WTC11 (cell line): ENCODE data around the gene NAB1. TPM values are rescaled to one million over a fixed set of nuclear protein-coding genes. Genes with fewer than 3 reads are reported as not detected.

Experiments used
- ATAC-seq: fragments of 200-7000 bp; cut with Tn5 transposase; 2 replicates; pipeline ENCODE4 v1.10.0; 2021; ENCODE audit warnings: mild to moderate bottlenecking, moderate library complexity
- CTCF ChIA-PET: fragments of 300-600 bp; sonication (Branson Sonifier 250); formaldehyde crosslinking; loops from one replicate; lab custom pipeline; 2021; ENCODE audit warnings: antibody characterized with exemption; lab: Charles Lee
- POLR2A ChIA-PET: fragments of 350-600 bp; sonication (Branson Sonifier 250); formaldehyde crosslinking; loops from one replicate; lab custom pipeline; 2021; ENCODE audit warnings: antibody characterized with exemption; lab: Charles Lee
- DNase-seq: peaks from one replicate; pipeline ENCODE4 v3.0.0; 2021; ENCODE audit warnings: low spot score
- H3K27ac Mint-ChIP-seq: 2 replicates; pipeline ENCODE4 v1.8.0; 2021; ENCODE audit warnings: mixed read lengths
- H3K27me3 Mint-ChIP-seq: 2 replicates; pipeline ENCODE4 v1.8.0; 2021; ENCODE audit warnings: low read depth, mild to moderate bottlenecking, moderate library complexity, mixed read lengths
- H3K36me3 Mint-ChIP-seq: 2 replicates; pipeline ENCODE4 v1.8.0; 2021; ENCODE audit warnings: mixed read lengths
- H3K4me1 Mint-ChIP-seq: 2 replicates; pipeline ENCODE4 v1.8.0; 2022; ENCODE audit warnings: mixed read lengths
- H3K4me3 Mint-ChIP-seq: 2 replicates; pipeline ENCODE4 v1.8.0; 2021; ENCODE audit warnings: mild to moderate bottlenecking, moderate library complexity, mixed read lengths
- H3K9me3 Mint-ChIP-seq: 2 replicates; pipeline ENCODE4 v1.8.0; 2021; ENCODE audit warnings: mixed read lengths
- AFF4 ChIP-seq: sonication (generic); formaldehyde crosslinking; IDR thresholded peaks from 2 replicates; pipeline ENCODE4 v1.8.1; 2023; ENCODE audit warnings: mild to moderate bottlenecking, missing genetic modification reagents, borderline replicate concordance
- ARID4B ChIP-seq: sonication (generic); formaldehyde crosslinking; IDR thresholded peaks from 2 replicates; pipeline ENCODE4 v1.8.0; 2023; ENCODE audit warnings: missing genetic modification reagents, mild to moderate bottlenecking, borderline replicate concordance
- ATF1 ChIP-seq: sonication (generic); formaldehyde crosslinking; IDR thresholded peaks from 2 replicates; pipeline ENCODE4 v1.8.1; 2023; ENCODE audit warnings: mild to moderate bottlenecking, moderate library complexity, missing genetic modification reagents
- ATF3 ChIP-seq: sonication (generic); formaldehyde crosslinking; conservative IDR thresholded peaks from 2 replicates; pipeline ENCODE4 v1.8.1; 2022; ENCODE audit warnings: mild to moderate bottlenecking, missing genetic modification reagents
- CREM ChIP-seq: sonication (generic); formaldehyde crosslinking; IDR thresholded peaks from 2 replicates; pipeline ENCODE4 v1.8.1; 2022; ENCODE audit warnings: mild to moderate bottlenecking, missing genetic modification reagents, moderate library complexity
- CTCF ChIP-seq: fragments of 200-600 bp; IDR thresholded peaks from 2 replicates; pipeline ENCODE4 v1.8.0; 2022; ENCODE audit warnings: antibody characterized with exemption
- E2F4 ChIP-seq: sonication (generic); formaldehyde crosslinking; IDR thresholded peaks from 2 replicates; pipeline ENCODE4 v1.8.1; 2022; ENCODE audit warnings: low read depth, mild to moderate bottlenecking, moderate library complexity, missing genetic modification reagents, borderline replicate concordance
- ESRRA ChIP-seq: sonication (generic); formaldehyde crosslinking; IDR thresholded peaks from 2 replicates; pipeline ENCODE4 v1.8.1; 2022; ENCODE audit warnings: mild to moderate bottlenecking, missing genetic modification reagents, borderline replicate concordance
- ETV6 ChIP-seq: sonication (generic); formaldehyde crosslinking; IDR thresholded peaks from 2 replicates; pipeline ENCODE4 v1.8.1; 2022; ENCODE audit warnings: mild to moderate bottlenecking, missing genetic modification reagents
- FOXK1 ChIP-seq: sonication (generic); formaldehyde crosslinking; IDR thresholded peaks from 2 replicates; pipeline ENCODE4 v1.8.0; 2022; ENCODE audit warnings: mild to moderate bottlenecking, moderate library complexity, missing genetic modification reagents
- GRHL2 ChIP-seq: fragments of 250-450 bp; sonication (Bioruptor Pico); IDR thresholded peaks from 2 replicates; pipeline ENCODE4 v1.8.0; 2022; ENCODE audit warnings: mild to moderate bottlenecking, moderate library complexity; ENCODE audit not compliant: insufficient replicate concordance, severe bottlenecking
- HMGA2 ChIP-seq: fragments of 250-450 bp; sonication (Bioruptor Pico); IDR thresholded peaks from 2 replicates; pipeline ENCODE4 v1.4.0; 2021; ENCODE audit warnings: mild to moderate bottlenecking, moderate library complexity
- KAT7 ChIP-seq: sonication (generic); formaldehyde crosslinking; IDR thresholded peaks from 2 replicates; pipeline ENCODE4 v1.8.1; 2023; ENCODE audit warnings: missing genetic modification reagents, mild to moderate bottlenecking, borderline replicate concordance
- NFYB ChIP-seq: sonication (generic); formaldehyde crosslinking; conservative IDR thresholded peaks from 2 replicates; pipeline ENCODE4 v1.8.0; 2022; ENCODE audit warnings: low read depth, missing genetic modification reagents
- NR1H2 ChIP-seq: sonication (generic); formaldehyde crosslinking; IDR thresholded peaks from 2 replicates; pipeline ENCODE4 v1.9.0; 2021; ENCODE audit warnings: mild to moderate bottlenecking, moderate library complexity, missing genetic modification reagents
- NR2C2 ChIP-seq: sonication (generic); formaldehyde crosslinking; IDR thresholded peaks from 2 replicates; pipeline ENCODE4 v1.8.0; 2022; ENCODE audit warnings: mild to moderate bottlenecking, missing genetic modification reagents
- TCF7 ChIP-seq: sonication (generic); formaldehyde crosslinking; IDR thresholded peaks from 2 replicates; pipeline ENCODE4 v1.8.0; 2022; ENCODE audit warnings: mild to moderate bottlenecking, low read depth, missing genetic modification reagents, moderate library complexity
- ZBTB43 ChIP-seq: sonication (generic); formaldehyde crosslinking; IDR thresholded peaks from 2 replicates; pipeline ENCODE4 v1.8.1; 2023; ENCODE audit warnings: mild to moderate bottlenecking, missing genetic modification reagents
- ZNF219 ChIP-seq: sonication (generic); formaldehyde crosslinking; IDR thresholded peaks from 2 replicates; pipeline ENCODE4 v1.8.0; 2023; ENCODE audit warnings: missing genetic modification reagents, mild to moderate bottlenecking, borderline replicate concordance
- ZNF317 ChIP-seq: sonication (generic); formaldehyde crosslinking; IDR thresholded peaks from 2 replicates; pipeline ENCODE4 v1.8.1; 2023; ENCODE audit warnings: low read depth, mild to moderate bottlenecking, moderate library complexity, missing genetic modification reagents, borderline replicate concordance
- total RNA-seq: library from RNA; stranded (reverse); gene quantifications from 3 replicates; pipeline ENCODE4 v1.2.3, GENCODE V29; 2021

The NAB1 gene
- total RNA-seq, 1 experiment from 2014 or later = 32.0 TPM

GRCh38 chr2:190694479-190694878, 45.6 kb downstream of the NAB1 start:
- no peak overlapping the region for H3K27ac Mint-ChIP-seq
- ATAC-seq (no peak), DNase-seq (no peak)
- H3K4me1 Mint-ChIP-seq = peaks cover 49% of the 10 kb centered on the region
- no peaks in the 10 kb centered on the region for H3K9me3 Mint-ChIP-seq
- H3K27me3 Mint-ChIP-seq = no peaks in the 10 kb centered on the region
- H3K36me3 Mint-ChIP-seq = peaks cover 4% of the 10 kb centered on the region; the same call in 1 of the 2 replicates
- POLR2A ChIA-PET = no interaction called here
- no peak overlapping the region for H3K4me3 Mint-ChIP-seq
- TF ChIP-seq FOXK1 (CRISPR knock-in tag) (no peak), ZBTB43 (CRISPR knock-in tag) (no peak), NFYB (CRISPR knock-in tag) (no peak), ATF1 (CRISPR knock-in tag) (no peak), NR2C2 (no peak), CREM (no peak), NR1H2 (no peak), ATF3 (CRISPR knock-in tag) (no peak), ZNF219 (CRISPR knock-in tag) (no peak), AFF4 (CRISPR knock-in tag) (no peak)
- TF ChIP-seq, all 79 proteins: peak for 0
- CTCF ChIA-PET = interaction anchor here (1.2 kb wide), 1 partner anchor 14 kb away, joined by 5 read pairs; no protein-coding TSS in a partner anchor

GRCh38 chr2:190695739-190696138, 46.9 kb downstream of the NAB1 start:
- no peak for ATAC-seq
- Mint-ChIP-seq H3K4me1 (peaks cover 62% of the 10 kb centered on the region), H3K36me3 (no peaks in the 10 kb centered on the region), H3K9me3 (no peaks in the 10 kb centered on the region), H3K4me3 (no peak overlapping the region), H3K27ac (peak overlapping the region; percentile 31), H3K27me3 (no peaks in the 10 kb centered on the region)
- ChIA-PET CTCF (no interaction called here), POLR2A (no interaction called here)
- no peak for DNase-seq
- TF ChIP-seq E2F4 (CRISPR knock-in tag) (no peak), HMGA2 (CRISPR knock-in tag) (no peak), KAT7 (no peak), GRHL2 (no peak), ARID4B (CRISPR knock-in tag) (no peak), NR2C2 (no peak), TCF7 (no peak), CTCF (no peak), ETV6 (CRISPR knock-in tag) (no peak), ZNF317 (CRISPR knock-in tag) (no peak), ESRRA (CRISPR knock-in tag) (no peak)
